GM04504 (cell line): ENCODE measurements around the gene PTPN11.
A peak's percentile ranks its signal among the peaks of the same experiment; 100 is the strongest.
"Not testable (repeated sequence)": the region's sequence is repeated elsewhere in the genome, so short reads cannot be mapped to it uniquely, and the experiment has no call there.

Experiments used
- DNase-seq: peaks from one replicate; pipeline ENCODE4 v3.0.0-alpha.2; 2012; ENCODE audit warnings: low read depth

Gene PTPN11

DNA sequence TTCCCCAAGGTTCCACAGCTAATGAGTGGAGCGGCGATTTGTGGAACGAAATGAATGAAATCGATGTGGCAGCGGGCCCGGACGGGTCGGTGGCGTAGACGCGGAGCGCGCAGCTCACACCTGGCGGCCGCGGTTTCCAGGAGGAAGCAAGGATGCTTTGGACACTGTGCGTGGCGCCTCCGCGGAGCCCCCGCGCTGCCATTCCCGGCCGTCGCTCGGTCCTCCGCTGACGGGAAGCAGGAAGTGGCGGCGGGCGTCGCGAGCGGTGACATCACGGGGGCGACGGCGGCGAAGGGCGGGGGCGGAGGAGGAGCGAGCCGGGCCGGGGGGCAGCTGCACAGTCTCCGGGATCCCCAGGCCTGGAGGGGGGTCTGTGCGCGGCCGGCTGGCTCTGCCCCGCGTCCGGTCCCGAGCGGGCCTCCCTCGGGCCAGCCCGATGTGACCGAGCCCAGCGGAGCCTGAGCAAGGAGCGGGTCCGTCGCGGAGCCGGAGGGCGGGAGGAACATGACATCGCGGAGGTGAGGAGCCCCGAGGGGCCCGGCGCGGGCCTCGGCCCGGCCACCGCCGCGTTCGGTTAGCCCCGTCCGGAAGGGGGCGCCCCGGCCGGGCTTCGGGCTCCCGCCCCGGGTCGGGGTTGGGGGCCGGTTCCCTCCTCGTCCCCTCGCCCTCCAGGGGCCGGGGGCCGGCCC lies at the start of gene PTPN11:
Gene PTPN11 (plus strand): TSS at position 340 of the 689 bp plus-strand sequence. CDS start 165 bp downstream, at position 505.
- peak; percentile 48 for DNase-seq

DNA sequence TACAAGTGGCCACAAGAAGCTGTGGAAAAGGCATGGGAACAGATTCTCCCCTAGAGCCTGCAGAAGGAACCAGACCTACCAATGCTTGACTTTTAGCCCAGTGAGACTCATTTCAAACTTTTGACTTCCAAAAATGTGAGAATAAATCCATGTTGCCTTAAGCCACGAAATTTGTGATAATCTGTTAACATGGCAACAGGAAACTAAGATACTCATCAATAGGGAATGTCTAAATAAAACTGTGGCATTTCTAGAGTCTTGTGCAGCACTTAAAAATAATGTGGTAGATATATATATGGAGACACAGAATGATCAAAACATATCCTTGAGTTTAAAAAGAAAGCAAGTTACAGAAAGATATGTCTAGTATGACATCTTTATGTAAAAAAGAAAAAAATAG lies 48.5 kb upstream of the PTPN11 start:
- DNase-seq: no peak

DNA sequence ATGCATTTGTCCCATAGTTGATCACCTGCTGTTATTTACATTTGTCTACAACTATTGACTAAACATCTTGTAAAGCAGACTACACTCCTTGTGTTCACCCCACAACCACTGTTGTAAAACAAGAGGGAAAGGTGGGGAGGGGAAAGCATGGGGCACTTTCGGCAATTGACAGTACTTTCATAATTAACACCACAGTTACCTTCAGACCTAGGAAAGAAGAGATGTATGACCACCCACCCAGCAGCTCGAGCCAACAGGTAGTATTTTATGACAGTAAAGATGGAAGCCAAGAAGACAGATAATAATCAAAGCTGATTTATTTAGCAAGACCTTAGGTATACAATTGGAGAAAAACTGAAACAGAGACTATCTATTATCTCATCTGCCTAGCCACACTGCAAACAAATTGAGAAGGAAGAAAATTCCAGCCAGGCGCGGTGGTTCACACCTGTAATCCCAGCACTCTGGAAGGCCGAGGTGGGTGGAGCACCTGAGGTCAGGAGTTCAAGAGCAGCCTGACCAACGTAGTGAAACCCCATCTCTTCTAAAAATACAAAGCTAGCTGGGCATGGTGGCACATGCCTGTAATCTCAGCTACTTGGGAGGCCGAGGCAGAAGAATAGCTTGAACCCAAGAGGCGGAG lies 47.8 kb upstream of the PTPN11 start:
- DNase-seq: no peak

DNA sequence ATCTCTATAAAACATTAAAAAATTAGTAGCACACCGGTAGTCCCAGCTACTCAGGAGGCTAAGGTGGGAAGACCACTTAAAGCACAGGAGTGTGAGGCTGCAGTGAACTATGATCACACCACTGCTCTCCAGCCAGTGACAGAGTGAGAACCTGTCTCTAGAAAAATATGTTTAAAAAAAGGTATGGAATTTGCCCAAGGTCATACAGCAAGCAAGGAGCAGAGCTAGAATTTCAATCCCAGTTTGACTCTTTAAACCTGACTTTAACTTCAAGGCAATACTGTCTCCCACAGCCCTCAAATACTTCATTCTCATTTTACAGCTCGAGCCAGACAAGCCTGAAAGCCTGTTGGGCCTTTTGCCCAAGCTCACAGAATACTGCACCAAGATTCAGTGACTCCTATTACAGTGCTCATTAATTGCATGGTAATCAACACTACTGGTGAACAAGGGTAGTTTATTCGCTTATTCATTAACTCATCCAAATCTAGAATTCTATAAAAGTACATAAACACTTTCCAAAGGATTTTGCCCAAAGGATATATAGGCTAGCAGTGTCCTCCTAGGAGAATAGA lies 44.5 kb upstream of the PTPN11 start:
- DNase-seq: no peak

DNA sequence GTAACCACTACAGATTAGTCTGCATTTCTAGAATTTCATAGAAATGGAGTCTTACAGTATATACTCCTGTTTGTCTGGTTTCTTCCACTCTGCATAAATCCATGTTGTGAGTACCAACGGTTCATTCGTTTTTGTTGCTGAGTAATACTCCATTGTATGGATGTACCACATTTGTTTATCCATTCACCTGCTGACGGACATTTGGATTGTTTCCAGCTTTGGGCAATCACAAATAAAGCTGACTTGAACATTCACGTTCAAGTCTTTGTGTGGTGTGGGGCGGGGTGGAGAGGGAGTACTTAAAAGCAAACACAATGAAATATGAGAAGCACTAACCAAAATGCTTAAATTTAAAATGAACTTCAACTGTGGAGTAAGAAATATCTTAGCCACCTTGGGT lies 43.6 kb upstream of the PTPN11 start:
- no peak for DNase-seq

DNA sequence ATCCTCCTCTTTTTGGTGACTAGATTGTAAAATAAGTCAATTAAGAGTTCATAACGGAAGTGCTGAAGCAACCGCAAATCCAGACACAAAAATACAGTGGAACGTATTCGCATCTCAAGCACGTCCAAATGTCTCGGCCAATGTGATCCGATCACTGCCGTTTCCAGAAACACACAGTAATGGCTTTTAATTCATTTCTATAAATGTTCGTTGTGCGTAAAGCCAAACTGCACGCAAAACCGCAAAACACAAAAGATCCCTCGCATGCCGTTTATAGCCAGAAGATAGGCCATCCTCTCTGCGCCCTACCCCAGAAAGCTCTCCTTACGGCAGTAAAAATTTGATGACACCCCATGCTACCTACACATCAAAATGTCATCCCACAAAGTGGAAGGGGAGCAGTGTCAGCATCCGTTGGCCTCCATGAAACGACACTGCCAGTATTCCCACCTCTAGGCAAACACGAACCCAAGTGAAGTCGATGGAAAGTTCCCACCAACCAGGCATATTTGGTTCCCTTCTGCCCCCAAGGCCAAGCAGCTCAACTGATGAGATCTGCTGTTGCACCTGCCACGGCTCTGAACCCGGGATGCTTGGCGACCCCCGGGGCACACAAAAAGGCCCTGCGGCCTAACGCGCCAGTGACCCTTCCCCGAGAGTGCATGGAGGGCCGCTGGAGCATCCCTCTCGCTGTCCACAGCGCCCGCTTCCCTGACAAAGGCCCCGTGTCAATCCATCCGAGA lies 37.9 kb upstream of the PTPN11 start:
- no peak for DNase-seq

DNA sequence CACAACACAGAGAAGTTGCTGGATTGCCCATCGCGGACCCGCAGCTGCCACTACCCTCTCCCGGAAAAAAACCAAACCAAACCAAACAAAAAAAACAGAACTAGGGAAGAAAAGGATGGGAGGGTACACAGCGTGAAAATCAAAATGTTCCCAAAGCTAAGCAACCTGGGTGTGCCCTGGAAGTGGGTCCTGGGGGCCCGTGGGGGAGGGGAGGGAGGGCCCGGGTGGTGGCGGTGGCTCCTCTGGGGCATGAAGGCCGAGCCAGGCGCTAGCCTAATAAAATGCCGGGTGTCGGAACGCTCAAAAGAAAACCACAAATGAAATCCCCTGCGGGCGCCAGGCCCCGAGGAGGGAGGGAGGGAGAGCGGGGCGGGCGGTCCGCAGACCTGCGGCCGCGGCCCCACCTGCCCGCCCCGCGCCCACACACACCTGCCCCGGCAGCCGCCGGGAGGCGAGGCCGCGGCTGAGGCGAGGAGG lies 37.3 kb upstream of the PTPN11 start:
- DNase-seq: no peak

DNA sequence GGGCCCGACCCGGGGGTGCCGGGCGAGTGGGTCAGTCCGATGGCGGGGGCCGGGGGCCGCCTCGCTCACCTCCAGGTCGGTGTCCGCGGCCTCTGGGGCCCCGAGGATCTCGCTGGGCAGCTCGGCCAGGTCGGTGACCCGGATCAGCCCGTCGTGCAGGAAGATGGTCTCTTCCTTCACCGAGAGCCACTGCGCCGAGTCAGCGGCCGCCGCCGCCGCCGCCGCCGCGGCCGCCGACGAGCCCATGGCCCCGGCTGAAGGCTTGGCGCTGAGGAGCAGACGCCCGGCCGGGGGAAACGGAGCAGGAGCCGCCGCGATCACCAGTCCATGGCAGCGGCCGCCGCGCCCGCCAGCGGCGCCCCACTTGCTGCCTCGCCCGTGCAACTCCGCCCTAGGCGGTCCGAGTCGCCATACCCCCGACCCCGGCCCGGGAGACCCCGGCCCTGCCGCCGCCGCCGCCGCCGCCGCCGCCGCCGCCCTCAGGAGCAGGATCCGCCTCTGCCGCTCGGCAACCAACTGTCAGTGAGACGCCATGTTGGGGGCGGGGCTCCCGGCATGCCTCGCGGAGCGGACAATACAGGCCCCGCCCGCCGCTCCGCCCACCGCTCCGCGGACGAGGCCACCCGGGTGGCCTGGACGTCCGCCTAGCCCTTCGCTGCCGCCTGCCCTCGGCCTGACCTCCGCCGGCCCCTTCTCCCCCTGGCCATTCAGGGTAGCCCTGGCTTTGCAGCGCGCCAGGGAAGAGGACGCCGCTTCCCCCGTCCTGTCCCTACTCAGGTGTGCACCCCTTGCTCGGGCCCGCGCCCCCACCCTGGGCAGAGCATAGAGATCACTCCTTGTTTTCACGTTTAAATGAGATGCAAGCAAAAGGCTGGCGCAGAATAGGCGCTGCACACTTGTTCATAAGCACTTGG lies 36.6 kb upstream of the PTPN11 start, which contains the start of gene HECTD4:
Gene HECTD4 (minus strand): TSS at position 549 of the 914 bp plus-strand sequence. CDS start 303 bp downstream, at position 246.
- DNase-seq: peak; percentile 61

DNA sequence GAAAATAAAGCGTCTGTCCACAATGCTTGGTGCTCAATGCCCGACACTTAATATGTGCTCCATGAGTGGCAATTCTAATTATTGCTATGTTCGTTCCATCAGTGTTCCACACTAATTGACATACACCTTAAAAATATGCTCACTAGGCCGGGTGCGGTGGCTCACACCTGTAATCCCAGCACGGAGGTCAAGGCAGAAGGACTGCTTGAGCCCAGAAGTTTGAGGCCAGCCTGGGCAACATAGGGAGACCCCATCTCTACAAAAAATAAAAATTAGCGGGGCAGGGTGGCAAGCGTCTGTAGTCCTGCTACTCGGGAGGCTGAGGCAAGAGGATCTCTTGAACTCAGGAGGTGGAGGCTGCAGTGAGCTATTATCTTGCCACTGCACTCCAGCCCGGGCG lies 35.9 kb upstream of the PTPN11 start:
- DNase-seq: no peak

DNA sequence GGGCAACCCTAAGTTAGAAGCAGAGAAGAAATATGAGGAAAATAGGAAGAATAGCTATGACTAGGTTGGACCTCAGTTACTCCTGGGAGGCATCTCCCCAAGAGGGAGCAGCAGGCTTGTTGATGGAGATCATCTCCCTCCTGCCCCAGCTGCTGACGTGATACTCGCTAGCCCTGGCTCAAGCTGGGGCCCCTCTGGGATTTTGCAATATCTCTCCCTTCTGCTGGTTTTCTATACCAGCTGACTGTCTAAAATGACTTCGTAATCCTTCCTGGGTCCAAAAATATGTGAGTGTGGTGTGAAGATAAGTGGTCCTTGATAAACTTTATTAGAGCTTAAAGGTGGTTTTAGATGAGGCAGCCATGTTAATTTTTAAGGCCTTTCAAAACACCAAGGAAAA lies 32.0 kb upstream of the PTPN11 start:
- no peak for DNase-seq

DNA sequence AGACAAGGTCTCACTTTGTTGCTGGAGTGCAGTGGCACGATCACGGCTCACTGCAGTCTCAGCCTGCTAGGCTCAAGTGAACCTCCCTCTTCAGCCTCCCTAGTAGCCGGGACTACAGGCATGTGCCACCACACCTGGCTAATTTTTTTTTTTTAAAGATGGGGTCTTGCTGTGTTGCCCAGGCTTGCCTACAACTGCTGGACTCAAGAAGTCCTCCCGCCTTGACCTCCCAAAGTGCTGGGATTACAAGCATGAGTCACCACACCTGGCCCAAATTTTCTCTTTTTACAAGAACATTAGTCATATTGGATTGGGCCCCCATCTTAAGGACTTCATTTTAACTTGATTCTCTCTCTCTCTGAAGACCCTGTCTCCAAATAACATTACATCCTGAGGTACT lies 29.5 kb upstream of the PTPN11 start:
- no peak for DNase-seq

DNA sequence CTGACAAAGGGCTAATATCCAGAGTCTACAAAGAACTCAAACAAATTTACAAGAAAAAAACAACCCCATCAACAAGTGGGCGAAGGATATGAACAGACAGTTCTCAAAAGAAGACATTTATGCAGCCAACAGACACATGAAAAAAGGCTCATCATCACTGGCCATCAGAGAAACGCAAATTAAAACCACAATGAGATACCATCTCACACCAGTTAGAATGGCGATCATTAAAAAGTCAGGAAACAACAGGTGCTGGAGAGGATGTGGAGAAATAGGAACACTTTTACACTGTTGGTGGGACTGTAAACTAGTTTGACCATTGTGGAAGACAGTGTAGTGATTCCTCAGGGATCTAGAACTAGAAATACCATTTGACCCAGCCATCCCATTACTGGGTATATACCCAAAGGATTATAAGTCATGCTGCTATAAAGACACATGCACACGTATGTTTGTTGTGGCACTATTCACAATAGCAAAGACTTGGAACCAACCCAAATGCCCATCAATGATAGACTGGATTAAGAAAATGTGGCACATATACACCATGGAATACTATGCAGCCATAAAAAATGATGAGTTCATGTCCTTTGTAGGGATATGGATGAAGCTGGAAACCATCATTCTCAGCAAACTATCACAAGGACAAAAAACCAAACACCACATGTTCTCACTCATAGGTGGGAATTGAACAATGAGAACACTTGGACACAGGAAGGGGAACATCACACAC lies 28.7 kb upstream of the PTPN11 start:
- DNase-seq: not testable (repeated sequence)

DNA sequence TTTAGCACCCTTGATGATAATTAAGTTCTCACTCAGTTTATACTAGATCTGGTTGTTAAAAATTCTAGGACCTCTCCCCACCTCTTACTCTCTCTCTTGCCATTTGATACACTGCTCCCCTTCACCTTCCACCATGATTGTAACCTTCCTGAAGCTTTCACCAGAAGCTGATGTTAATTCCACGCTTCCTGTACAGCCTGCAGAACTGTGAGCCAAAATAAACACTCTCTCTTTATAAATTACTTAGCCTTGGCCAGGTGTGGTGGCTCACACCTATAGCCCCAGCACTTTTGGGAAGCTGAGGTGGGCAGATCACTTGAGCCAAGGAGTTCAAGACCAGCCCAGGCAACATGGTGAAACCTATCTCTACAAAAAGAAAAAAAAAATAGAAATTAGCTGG lies 25.4 kb upstream of the PTPN11 start:
- DNase-seq: no peak

DNA sequence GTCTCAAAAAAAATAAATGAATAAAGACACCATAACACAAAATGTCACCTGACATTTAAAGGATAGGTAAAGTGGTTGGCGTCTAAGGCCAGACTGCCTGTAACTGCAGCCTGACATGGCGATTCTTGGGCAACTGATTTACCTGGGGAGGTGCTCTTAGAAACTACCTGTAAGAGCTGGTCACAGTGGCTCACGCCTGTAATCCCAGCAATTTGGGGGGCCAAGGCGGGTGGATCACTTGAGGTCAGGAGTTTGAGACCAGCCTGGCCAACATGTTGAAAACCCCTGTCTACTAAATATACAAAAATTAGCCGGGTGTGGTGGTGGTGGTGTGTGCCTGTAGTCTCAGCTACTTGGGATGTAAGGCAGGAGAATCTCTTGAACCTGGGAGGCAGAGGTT lies 17.7 kb upstream of the PTPN11 start:
- DNase-seq: no peak

DNA sequence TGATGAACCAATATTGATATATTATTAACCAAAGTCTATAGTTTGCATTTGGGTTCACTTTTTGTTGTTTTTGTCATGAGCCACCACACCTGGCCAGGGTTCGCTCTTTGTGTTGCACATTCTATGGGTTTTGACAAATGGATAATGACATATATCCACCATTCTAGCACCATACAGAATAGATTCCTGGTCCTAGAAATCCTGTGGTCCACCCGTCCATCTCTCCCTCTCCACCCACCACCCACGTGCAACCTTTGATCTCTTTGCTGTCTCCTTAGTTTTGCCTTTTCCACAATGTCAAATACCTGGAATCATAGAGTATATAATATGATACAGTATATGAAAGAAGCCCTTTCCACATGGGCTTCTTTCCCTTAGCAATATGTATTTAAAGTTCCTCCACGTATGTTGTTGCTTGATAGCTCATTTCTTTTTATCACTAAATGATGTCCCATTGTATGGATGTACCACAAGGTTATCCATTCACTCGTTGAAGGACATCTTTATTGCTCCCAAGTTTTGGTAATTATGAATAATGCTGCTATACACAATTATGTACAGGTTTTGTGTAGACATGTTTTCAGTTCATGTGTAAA lies 16.7 kb upstream of the PTPN11 start:
- no peak for DNase-seq

DNA sequence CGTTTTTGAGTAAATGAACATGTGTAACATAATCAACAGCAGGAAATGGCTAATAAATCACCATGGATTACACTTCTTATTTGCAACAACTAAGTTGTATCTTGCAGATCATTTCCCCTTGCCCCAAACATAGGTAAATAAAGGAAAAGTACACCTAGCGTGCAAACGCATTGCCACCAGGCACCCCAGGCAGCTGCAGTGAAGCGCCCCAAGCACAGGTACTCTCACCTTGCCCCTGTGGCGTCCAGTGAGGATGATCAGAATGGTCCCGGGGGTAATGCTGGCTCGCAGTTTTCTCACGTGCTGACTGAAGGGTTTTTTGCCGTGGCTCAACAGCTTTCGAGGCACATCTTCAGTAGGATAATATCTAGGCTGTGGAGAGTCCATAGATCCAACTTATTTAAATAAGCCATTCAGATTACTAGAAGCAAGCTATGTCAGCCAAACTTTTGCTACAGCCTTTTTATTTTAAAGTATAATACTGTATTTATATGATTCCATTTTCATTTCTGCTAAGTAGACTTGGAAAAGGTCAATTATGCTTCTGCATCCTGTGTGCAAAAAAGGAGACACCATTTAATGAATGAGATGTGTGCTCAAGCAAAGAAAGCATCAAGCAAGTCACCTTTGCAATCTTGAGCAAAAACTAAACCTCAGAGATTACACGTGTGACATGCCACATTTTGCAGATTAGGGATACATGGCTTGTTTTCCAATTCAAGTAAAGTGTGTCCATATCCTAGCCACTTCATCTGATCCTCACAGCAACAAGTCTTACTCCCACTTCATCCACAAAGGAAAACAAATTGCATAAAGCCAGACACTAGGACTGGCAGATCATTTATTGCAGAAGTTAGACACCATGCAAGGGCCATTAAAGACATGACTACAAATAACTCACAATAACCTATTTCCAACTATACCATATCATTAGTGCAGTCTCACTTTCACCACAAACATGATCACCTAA lies 11.9 kb upstream of the PTPN11 start:
- no peak for DNase-seq

DNA sequence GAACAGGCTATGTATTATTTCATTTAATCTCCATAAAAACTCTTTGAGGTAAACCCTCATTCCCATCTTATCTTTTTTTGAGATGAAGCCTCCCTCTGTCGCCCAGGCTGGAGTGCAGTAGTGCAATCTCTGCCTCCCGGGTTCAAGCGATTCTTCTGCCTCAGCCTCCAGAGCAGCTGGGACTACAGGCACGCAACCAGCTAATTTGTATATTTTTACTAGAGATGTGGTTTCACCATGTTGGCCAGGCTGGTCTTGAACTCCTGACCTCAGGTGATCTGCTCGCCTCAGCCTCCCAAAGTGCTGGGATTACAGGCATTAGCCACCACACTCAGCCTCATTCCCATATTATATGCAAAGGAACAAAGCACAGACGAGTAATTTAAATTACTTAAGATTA lies 11.1 kb upstream of the PTPN11 start:
- not testable (repeated sequence) for DNase-seq

DNA sequence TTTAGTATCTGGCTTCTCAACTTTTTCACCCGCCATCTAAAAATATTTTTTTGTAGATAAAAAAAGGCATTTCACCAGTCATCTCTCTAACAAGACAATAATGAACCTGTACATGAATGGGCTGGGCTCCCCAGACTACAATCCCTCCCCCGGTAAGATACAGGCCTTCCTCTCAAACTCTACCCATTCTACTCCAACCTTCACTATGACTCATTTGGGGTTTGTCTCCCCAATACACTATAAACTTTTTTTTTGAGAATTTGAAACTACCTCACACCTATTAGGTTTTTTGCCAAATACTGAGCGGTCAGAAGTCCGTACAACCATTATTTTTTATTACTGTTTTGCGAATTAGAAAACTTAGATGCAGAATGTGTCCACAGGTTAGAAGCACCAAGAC lies 10.1 kb upstream of the PTPN11 start:
- DNase-seq: no peak
